Hematopoietic multipotent progenitor cell (in vitro differentiated cells): ENCODE measurements around the gene TEDC2. TPM values are rescaled to one million over a fixed set of nuclear protein-coding genes. Genes with fewer than 3 reads are reported as not detected.
"Not testable (repeated sequence)": the region's sequence is repeated elsewhere in the genome, so short reads cannot be mapped to it uniquely, and the experiment has no call there.

Experiments used
- DNase-seq, 3 donors: peaks; one replicate each; pipeline ENCODE4 v3.0.0-alpha.2; 2011 to 2015; ENCODE audit warnings: low read depth in 2 of 3, low spot score in 2 of 3
- total RNA-seq: library from RNA; depleted of rRNA; stranded (reverse); fragments of >200 nt; gene quantifications from one replicate; pipeline ENCODE4 v1.2.3, GENCODE V29; 2012

Gene TEDC2
- total RNA-seq, 1 donor: 6.2 TPM

- DNase-seq: peak in 2 of 3 donors; percentile 70 to 72
These were observed 15.8 kb downstream of the TEDC2 start for GRCh38 chr16:2475413-2476344.

- no peak for DNase-seq
These were observed 16.4 kb downstream of the TEDC2 start for GRCh38 chr16:2476345-2476720.

GRCh38 chr16:2476741-2477140 lies 16.8 kb downstream of the TEDC2 start:
- DNase-seq: no peak

- DNase-seq: no peak
These were observed 17.4 kb downstream of the TEDC2 start for GRCh38 chr16:2477327-2477726.

GRCh38 chr16:2478279-2478678 lies 18.4 kb downstream of the TEDC2 start:
- no peak for DNase-seq

GRCh38 chr16:2479996-2480395 lies 20.1 kb downstream of the TEDC2 start:
- DNase-seq: not testable (repeated sequence)

GRCh38 chr16:2480948-2481347 lies 21.0 kb downstream of the TEDC2 start:
- DNase-seq: no peak

GRCh38 chr16:2481676-2482075 lies 21.8 kb downstream of the TEDC2 start:
- DNase-seq: no peak

- DNase-seq: no peak
These were observed 22.3 kb downstream of the TEDC2 start for GRCh38 chr16:2482249-2482648.

- no peak for DNase-seq
These were observed 23.0 kb downstream of the TEDC2 start for GRCh38 chr16:2482708-2483534.

GRCh38 chr16:2483939-2484897 lies 24.3 kb downstream of the TEDC2 start:
- DNase-seq: no peak

GRCh38 chr16:2484898-2485508 lies 25.1 kb downstream of the TEDC2 start:
- no peak for DNase-seq

GRCh38 chr16:2485811-2486507 lies 26.1 kb downstream of the TEDC2 start:
- no peak for DNase-seq

GRCh38 chr16:2486645-2487516 lies 27.0 kb downstream of the TEDC2 start:
- peak; percentile 54 to 82 (median 82) for DNase-seq

GRCh38 chr16:2487517-2487842 lies 27.6 kb downstream of the TEDC2 start:
- DNase-seq: no peak

GRCh38 chr16:2487903-2488531 lies 28.1 kb downstream of the TEDC2 start:
- DNase-seq: peak in 2 of 3 donors; percentile 81 to 86

- no peak for DNase-seq
These were observed 29.7 kb downstream of the TEDC2 start for GRCh38 chr16:2489581-2489980.
